NCI-H748 (cell line): Measurements from ENCODE around the gene AMZ1.
"Not testable (repeated sequence)": the region's sequence is repeated elsewhere in the genome, so short reads cannot be mapped to it uniquely, and the experiment has no call there.

Experiments used
- DNase-seq: peaks from one replicate; lab custom pipeline; 2025; ENCODE audit not compliant: unreplicated experiment; lab: John Stamatoyannopoulos, UW

Gene AMZ1

GRCh38 chr7:2724453-2725177, 36.6 kb downstream of the AMZ1 start:
- no peak for DNase-seq

- DNase-seq, result no peak
Observed at GRCh38 chr7:2725178-2726105, 37.4 kb downstream of the AMZ1 start.

GRCh38 chr7:2726316-2727018, 38.5 kb downstream of the AMZ1 start:
- DNase-seq, result no peak

DNA sequence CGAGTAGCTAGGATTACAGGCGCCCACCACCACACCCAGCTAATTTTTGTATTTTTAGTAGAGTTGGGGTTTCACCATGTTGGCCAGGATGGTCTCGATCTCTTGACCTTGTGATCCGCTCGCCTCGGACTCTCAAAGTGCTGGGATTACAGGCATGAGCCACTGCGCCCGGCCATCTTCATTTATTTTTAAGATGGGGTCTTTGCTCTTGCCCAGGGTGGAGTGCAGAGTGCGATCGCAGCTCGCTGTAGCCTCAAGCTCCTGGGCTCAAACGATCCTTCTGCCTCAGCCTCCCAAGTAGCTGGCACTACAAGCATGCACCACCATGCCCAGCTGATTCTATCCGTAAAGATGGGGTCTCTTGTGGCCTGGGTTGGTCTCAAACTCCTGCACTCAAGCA, 39.2 kb downstream of the AMZ1 start:
- not testable (repeated sequence) for DNase-seq

DNA sequence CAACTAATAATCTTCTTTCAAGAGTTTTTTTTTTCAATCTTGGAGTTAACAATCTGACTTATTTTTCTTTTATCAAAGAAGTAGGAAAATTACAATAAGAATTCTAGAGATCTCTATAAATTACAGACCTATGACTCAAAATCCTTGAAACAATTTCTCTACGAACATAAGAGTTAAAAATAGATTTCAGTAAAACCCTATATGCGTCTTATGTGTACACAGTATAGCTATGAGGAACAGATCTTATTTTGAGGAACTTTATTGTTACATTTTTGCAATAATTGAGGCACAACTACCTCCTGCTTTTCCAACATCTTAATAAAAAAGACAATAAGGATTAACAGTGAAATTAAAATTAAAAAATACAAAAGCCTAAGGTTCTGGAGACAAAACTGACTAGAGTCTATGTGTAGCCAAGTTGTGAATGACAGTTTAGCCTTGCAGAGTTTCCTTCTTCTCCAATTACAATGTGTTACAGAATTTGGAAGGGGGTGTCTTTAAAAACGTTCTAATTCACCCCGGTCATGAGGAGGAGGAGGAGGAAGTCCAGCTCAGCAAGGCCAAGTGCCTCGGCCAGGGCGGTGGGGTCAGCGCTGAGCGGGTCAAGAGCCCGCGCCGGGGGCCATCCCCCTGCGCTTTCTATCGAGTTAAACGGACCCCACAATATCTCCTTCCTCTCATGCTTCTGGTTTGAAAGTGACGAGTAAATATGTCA, 40.5 kb downstream of the AMZ1 start:
- no peak for DNase-seq

DNA sequence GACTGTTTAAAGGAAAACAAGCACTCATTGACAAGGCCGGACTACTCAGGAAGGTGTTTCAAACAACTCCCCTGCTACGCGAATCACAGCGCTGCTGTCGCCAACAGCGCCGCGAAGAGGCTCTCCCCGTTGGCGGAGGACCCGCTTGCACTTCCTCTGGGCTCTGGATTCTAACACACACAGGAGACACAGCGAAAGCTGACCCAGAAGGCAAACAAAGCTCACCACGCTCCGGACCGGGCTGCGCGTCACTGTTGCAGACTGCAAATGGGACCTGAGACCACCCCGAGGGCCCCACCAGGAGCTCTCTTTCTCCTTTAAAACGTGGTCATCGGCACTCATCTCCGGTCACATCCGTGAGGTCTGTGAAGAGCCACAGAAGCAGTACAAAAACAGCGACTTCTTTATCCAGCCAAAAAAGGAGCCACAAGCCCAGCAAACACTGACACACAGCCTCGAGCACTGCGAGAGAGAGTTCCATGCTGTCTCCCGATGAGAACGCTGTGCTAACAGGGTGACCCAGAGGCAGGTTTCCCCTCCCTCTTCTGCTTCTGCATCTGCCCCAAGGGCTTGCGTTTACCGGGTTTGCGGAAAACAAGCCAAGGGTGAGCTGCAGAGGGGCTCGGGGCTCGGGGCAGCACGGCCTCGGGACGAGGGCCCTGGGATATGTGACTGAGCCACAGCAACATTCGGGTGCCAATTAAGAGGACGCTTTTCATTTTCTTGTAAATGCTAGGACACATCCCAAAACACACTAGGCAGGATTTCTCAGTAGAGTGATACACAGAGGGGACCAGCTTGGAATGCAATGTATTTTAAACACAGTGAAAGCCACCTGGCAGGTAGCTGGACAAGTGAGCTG, 41.3 kb downstream of the AMZ1 start:
- DNase-seq, result no peak

GRCh38 chr7:2729893-2730716, 42.1 kb downstream of the AMZ1 start:
- no peak for DNase-seq

DNA sequence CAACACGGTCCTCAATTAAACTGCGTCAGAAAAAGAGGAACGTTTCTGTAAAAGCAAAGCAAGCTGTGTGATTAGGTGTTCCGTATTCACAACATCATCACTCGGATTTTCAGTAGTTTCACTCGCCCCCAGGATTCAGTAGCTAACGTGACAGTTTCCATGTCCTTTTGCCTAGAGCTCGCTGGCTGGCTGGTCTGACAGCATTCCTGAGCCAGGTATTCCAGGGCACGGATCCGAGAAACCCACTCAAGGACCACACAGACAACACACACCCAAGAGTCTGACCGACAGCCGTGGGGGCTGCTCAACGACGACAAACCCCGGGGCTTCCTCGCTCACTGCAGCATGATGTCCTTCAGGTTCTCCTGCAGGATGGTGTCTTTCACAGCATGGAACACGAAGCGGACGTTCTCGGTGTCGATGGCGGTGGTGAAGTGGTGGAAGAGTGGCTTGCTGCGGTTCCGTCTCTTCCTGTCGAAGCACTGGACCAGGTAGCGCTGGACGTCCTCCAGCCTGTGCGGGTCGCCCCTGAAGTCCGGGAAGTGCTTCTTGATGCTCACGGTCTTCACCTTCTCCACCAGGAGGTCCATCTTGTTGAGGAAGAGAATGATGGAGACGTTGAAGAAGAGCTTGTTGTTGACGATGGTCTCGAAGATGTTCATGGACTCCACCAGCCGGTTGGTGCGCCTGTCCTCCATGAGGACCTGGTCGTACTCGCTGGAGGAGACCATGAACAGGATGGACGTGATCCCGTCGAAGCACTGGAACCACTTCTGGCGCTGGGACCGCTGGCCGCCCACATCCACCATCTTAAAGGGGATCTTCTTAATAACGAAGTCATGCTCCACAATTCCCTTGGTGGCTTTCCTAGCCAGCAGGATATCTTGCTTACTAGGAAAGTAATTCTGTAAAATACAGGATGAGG, 43.1 kb downstream of the AMZ1 start:
- no peak for DNase-seq

DNA sequence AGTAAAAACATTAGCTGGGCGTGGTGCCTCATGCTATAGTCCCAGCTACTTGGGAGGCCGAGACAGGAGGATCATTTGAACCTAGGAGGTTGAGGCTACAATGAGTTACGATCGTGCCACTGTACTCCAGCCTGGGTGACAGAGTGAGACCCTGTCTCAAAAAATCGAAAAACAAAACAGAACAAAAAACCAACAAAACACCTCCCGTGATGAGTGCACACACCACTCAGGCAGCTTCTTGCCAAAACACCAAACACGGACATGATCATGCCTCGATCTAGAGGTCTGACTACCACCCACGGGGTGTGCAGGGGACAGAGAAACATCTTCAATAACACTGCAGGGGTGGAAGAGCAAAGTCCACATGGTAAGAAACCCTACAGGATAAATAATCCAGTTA, 44.4 kb downstream of the AMZ1 start:
- no peak for DNase-seq

DNA sequence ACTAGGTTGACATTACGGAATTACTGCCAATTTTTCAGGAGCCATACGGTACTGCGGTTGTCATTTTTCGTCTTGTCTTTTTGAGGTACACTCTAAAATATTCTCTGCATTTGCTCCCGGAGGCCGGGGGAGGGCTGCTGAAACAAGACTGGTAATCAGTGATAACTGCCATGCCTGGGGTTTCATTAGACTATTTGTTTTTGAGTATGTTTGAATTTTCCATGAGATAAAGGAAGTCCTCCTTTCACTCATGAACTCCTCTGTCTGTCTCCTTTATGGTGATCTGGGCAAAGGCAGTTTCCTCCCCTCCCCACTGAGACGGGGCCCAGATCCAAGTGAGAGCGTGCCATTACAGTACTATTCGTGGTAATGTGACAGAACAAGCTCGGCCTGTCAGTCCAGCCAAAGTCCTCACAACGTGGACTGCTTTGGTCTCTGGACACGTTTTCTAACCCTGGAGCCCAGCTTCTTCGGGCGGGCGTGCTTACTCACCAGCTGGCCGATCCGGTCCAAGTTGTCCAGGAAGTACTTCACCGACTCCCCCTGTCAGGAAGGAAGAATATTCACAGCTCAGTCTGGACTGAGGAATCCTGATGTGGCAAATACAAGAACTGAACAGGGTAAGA, 45.1 kb downstream of the AMZ1 start:
- DNase-seq, result no peak

GRCh38 chr7:2734084-2734686, 46.2 kb downstream of the AMZ1 start:
- no peak for DNase-seq

DNA sequence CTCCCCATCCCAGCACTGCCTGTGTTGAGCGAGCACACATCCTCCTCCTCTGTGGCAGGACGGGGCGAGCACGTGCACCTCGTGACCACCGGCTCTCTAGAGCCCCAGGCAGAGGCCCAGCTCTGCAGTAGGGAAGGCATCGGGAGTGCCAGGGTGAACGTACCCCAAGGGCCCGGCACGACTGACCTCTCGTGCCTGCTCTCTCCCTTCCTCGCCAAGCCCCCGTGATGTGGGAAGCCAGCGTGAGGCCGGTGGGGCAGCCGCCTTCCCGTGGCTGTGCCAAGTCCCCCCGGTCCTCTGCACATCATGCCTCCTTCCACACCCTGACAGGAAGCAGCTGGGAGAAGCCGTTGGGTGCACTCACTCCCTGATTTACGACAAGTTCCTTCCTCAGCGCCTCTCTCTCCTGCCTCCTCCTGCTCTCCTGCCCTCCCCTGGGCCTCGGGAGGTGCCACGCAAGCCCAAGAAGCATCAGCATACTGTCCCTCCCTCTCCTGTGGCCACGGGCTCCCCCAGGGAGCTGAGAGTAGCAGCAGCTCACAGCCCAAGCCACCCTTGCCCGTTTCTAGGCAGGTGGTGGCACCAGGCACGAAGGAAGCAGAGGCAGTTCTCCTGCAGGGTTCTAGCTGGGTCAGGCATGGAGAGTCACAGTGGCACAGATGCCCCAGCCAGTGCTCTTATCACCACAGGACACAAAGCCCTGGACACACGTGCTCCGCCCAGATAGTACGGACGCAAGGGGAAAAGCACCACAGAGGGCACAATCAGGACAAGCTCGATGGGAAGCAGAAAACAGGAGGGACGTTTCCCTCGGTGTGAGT, 47.0 kb downstream of the AMZ1 start:
- DNase-seq, result no peak

GRCh38 chr7:2735744-2736143, 47.7 kb downstream of the AMZ1 start:
- DNase-seq, result no peak

DNA sequence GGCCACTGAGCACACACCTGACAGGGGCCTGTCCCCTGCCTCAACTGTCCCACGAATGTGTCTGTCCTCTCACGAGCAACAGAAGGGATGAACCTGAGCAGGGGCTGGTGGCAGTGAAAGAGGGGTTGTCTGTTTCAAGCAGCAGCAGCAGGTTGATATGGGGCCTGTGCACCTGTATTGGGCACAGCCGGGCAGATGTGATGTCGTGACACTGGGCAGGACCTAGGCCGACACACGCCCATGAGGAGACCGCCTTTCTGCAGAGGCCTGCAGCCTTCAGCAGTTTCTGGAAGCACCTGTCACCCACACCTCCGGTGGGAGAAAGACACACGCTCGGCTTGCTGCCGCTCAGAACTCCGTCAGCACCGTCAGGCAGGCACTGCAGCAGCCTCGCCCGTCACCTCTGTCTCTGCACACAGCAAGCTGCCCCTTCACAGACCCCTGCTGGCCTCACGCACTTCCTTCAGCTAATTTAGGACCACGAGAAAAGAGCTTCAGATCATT, 48.5 kb downstream of the AMZ1 start:
- DNase-seq, result no peak

DNA sequence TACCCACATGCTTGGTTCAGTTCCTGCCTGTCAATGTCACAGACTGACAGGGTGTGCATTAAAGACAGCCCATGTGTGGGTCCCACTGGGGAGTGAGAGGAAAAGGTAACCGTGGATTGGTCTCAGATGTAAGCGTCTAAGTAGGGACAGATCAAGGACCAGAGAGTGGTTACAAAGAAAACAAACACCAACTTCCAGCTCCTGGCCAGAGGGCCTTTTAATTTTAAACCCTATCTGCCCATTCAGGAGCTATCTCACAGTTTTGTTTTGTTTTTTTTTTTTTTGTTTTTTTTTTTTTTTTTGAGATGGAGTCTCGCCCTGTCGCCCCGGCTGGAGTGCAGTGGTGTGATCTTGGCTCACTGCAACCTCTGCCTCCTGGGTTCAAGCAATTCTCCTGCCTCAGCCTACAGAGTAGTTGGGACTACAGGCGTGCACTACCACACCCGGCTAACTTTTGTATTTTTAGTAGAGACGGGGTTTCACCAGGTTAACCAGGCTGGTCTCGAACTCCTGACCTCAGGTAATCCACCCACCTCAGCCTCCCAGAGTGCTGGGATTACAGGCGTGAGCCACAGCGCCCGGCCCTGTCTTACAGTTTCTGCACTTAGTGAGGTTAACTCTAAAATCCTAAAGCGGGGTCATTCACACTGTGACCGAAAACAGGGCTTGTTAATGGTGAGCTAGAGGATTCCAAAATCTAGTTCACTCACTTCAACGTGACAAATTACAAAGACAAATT, 49.2 kb downstream of the AMZ1 start:
- not testable (repeated sequence) for DNase-seq
